ENCODE results near the gene EDA.

DNA sequence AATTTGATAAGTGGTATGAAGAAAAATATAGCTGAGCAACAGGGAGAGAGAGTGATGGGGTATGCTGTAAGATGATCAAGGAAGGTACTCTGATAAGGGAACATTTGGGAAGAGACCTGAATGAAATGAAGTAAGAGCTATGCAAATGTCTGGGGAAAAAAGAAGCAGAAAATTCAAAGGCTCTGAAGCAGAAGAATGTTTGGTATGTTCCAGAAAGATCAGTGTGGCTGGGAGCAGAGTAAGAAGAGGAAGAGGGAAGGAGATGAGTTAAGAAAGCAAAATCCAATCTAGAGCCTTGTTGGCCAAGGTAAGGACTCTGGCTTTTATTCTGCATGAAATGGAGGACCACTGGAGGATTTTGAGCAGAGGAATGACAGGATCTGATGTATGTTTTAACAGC lies 343.8 kb downstream of the EDA start:
- TF ChIP-seq, protein P1, sequence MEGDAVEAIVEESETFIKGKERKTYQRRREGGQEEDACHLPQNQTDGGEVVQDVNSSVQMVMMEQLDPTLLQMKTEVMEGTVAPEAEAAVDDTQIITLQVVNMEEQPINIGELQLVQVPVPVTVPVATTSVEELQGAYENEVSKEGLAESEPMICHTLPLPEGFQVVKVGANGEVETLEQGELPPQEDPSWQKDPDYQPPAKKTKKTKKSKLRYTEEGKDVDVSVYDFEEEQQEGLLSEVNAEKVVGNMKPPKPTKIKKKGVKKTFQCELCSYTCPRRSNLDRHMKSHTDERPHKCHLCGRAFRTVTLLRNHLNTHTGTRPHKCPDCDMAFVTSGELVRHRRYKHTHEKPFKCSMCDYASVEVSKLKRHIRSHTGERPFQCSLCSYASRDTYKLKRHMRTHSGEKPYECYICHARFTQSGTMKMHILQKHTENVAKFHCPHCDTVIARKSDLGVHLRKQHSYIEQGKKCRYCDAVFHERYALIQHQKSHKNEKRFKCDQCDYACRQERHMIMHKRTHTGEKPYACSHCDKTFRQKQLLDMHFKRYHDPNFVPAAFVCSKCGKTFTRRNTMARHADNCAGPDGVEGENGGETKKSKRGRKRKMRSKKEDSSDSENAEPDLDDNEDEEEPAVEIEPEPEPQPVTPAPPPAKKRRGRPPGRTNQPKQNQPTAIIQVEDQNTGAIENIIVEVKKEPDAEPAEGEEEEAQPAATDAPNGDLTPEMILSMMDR (IDR thresholded peaks at IDR 0.05 in 4 of 5, conservative IDR thresholded peaks at IDR 0.05 in 1 of 5), result no peak
- TF ChIP-seq POLR2A (IDR thresholded peaks at IDR 0.05), result no peak

Measured in gastrocnemius medialis (tissue), 4 donors.